Measurements from ENCODE around the gene SYMPK.

DNA sequence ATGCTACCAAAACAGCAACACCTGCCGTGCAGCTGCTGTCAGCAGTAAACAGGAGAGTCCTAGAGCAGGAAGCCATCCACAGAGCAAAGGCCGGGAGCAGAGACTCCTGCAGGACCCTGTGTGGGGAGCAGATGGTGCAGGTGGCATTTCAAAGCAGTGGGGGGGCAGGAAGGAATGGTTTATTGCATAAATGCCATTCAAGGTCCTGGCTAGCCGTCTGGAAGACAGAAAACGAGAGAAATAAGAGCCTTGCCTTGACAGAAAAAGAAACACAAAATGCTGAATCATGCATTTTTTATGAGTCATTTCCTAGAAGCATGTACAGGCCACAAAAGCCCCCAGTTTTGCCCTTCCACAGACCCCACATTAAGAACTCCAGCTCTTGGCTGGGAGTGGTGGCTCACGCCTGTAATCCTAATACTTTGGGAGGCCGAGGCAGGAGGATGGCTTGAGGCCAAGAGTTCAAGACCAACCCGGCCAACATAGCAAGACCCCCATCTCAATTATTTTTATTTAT, 53.2 kb downstream of the SYMPK start:
- TF ChIP-seq POLR2A (IDR thresholded peaks at IDR 0.05) (no peak), CTCF (IDR thresholded peaks at IDR 0.05) (no peak)

Data from Peyer's patch (tissue), 4 donors.